ENCODE data around the gene HAUS3.

The HAUS3 gene

DNA sequence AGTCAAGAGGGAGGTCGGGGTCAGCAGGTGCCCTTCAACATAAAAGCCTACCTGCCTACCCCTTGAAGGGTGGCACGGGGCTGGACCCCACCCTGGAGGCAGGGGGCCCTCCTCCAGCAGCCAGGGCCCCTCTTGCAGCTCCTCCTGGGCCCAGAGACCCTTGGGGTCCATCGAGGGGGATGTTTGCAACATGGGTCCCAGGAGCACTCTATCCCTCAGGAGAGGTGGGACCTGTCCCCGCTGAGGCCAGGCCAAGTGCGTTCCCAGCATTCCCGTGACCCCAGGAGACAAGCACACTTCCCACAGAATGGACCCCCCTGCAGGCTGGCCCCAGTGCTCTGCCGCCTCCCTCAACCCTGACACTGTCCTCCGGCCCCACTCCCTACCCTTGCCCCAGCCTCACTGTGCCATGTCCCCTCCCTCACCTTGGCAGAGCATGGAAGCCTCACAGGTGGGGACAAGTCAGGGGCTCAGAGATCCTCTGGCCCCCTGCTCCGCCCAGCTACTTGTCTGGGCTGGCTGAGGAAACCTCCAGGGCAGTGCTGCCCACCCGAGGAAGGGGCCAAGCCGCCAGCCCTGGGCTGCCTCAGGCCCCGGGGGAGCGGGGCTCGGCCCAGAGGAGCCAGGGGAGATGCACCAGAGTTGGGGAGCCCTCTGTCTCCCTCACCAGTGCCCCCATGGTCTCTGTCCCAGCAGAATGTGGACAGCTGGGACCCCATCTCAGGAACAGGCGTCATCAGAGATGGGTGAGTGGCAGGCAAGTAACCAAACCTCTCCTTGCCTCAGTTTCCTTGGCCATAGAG, 17.8 kb upstream of the HAUS3 start:
- H3K9me3 ChIP-seq (ENCODE audit: control insufficient read depth, insufficient read depth, low read length), result no peaks in the 10 kb centered on the region

GRCh38 chr4:2259036-2259540, 17.2 kb upstream of the HAUS3 start:
- H3K4me3 ChIP-seq (ENCODE audit: low read depth, low read length), result no peak overlapping the region
- H3K4me1 ChIP-seq (ENCODE audit: control insufficient read depth, insufficient read depth, low read length), result no peaks in the 10 kb centered on the region
- peaks cover 11% of the 10 kb centered on the region for H3K36me3 ChIP-seq (ENCODE audit: control insufficient read depth, insufficient read depth, low read length)
- no peaks in the 10 kb centered on the region for H3K27me3 ChIP-seq (ENCODE audit: control insufficient read depth, insufficient read depth, low read length)
- H3K9ac ChIP-seq (ENCODE audit: low read depth, low read length), result peak overlapping the region; percentile 26
- no peaks in the 10 kb centered on the region for H3K9me3 ChIP-seq (ENCODE audit: control insufficient read depth, insufficient read depth, low read length)

More for the DNA sequence above, 17.8 kb upstream of the HAUS3 start:
- peaks cover 11% of the 10 kb centered on the region for H3K36me3 ChIP-seq (ENCODE audit: control insufficient read depth, insufficient read depth, low read length)
- no peaks in the 10 kb centered on the region for H3K27me3 ChIP-seq (ENCODE audit: control insufficient read depth, insufficient read depth, low read length)
- H3K4me1 ChIP-seq (ENCODE audit: control insufficient read depth, insufficient read depth, low read length), result no peaks in the 10 kb centered on the region
- peak overlapping the region; percentile 26 for H3K9ac ChIP-seq (ENCODE audit: low read depth, low read length)
- H3K4me3 ChIP-seq (ENCODE audit: low read depth, low read length), result no peak overlapping the region

- Histone ChIP-seq H3K36me3 (ENCODE audit: control insufficient read depth, insufficient read depth, low read length) (peaks cover 11% of the 10 kb centered on the region), H3K27me3 (ENCODE audit: control insufficient read depth, insufficient read depth, low read length) (no peaks in the 10 kb centered on the region), H3K4me1 (ENCODE audit: control insufficient read depth, insufficient read depth, low read length) (no peaks in the 10 kb centered on the region), H3K4me3 (ENCODE audit: low read depth, low read length) (no peak overlapping the region), H3K9me3 (ENCODE audit: control insufficient read depth, insufficient read depth, low read length) (no peaks in the 10 kb centered on the region), H3K9ac (ENCODE audit: low read depth, low read length) (peak overlapping the region; percentile 26)
These were observed 16.4 kb upstream of the HAUS3 start for GRCh38 chr4:2258091-2259035.

GRCh38 chr4:2257361-2258081, 15.6 kb upstream of the HAUS3 start:
- H3K36me3 ChIP-seq (ENCODE audit: control insufficient read depth, insufficient read depth, low read length), result peaks cover 11% of the 10 kb centered on the region
- no peak overlapping the region for H3K9ac ChIP-seq (ENCODE audit: low read depth, low read length)
- no peak overlapping the region for H3K4me3 ChIP-seq (ENCODE audit: low read depth, low read length)
- H3K4me1 ChIP-seq (ENCODE audit: control insufficient read depth, insufficient read depth, low read length), result no peaks in the 10 kb centered on the region
- no peaks in the 10 kb centered on the region for H3K27me3 ChIP-seq (ENCODE audit: control insufficient read depth, insufficient read depth, low read length)
- no peaks in the 10 kb centered on the region for H3K9me3 ChIP-seq (ENCODE audit: control insufficient read depth, insufficient read depth, low read length)

GRCh38 chr4:2256781-2257191, 14.9 kb upstream of the HAUS3 start:
- Histone ChIP-seq H3K4me1 (ENCODE audit: control insufficient read depth, insufficient read depth, low read length) (no peaks in the 10 kb centered on the region), H3K4me3 (ENCODE audit: low read depth, low read length) (no peak overlapping the region), H3K36me3 (ENCODE audit: control insufficient read depth, insufficient read depth, low read length) (peaks cover 11% of the 10 kb centered on the region), H3K9ac (ENCODE audit: low read depth, low read length) (no peak overlapping the region), H3K27me3 (ENCODE audit: control insufficient read depth, insufficient read depth, low read length) (no peaks in the 10 kb centered on the region), H3K9me3 (ENCODE audit: control insufficient read depth, insufficient read depth, low read length) (no peaks in the 10 kb centered on the region)

DNA sequence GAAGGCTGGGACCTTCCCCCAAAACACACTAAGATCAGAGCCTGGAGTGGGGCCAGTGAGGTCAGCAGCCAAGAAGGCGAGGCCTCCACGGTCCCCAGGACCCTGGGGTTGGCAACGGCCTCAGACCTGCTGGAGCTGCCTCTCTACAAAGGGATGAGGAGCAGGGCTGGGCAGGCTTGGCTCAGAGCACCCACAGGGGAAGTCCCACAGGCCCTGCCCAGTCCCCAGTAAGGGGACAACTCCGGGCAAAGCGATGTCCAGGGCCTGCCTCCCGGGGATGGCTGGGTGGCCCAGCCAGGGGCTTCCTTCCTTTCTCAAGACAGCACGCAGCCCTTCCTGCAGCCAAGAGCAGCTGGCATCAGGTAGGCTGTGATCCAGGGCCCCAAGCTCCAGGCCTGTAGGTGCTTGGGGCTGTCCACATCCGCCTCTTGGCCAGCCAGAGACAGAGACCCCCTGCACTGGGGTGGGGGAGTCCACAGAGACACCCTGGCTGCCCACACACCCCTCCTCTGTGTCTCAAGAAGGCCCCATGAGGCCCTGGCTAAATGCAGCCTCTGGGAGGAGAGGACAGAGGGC, 14.3 kb upstream of the HAUS3 start:
- H3K4me3 ChIP-seq (ENCODE audit: low read depth, low read length), result no peak overlapping the region
- no peaks in the 10 kb centered on the region for H3K27me3 ChIP-seq (ENCODE audit: control insufficient read depth, insufficient read depth, low read length)
- H3K4me1 ChIP-seq (ENCODE audit: control insufficient read depth, insufficient read depth, low read length), result no peaks in the 10 kb centered on the region
- no peaks in the 10 kb centered on the region for H3K9me3 ChIP-seq (ENCODE audit: control insufficient read depth, insufficient read depth, low read length)
- no peak overlapping the region for H3K9ac ChIP-seq (ENCODE audit: low read depth, low read length)
- peaks cover 11% of the 10 kb centered on the region for H3K36me3 ChIP-seq (ENCODE audit: control insufficient read depth, insufficient read depth, low read length)

- no peaks in the 10 kb centered on the region for H3K9me3 ChIP-seq (ENCODE audit: control insufficient read depth, insufficient read depth, low read length)
- H3K4me3 ChIP-seq (ENCODE audit: low read depth, low read length), result no peak overlapping the region
- no peaks in the 10 kb centered on the region for H3K27me3 ChIP-seq (ENCODE audit: control insufficient read depth, insufficient read depth, low read length)
- H3K9ac ChIP-seq (ENCODE audit: low read depth, low read length), result no peak overlapping the region
- peaks cover 12% of the 10 kb centered on the region for H3K36me3 ChIP-seq (ENCODE audit: control insufficient read depth, insufficient read depth, low read length)
- H3K4me1 ChIP-seq (ENCODE audit: control insufficient read depth, insufficient read depth, low read length), result no peaks in the 10 kb centered on the region
These were observed 13.7 kb upstream of the HAUS3 start for GRCh38 chr4:2255501-2256155.

- no peaks in the 10 kb centered on the region for H3K27me3 ChIP-seq (ENCODE audit: control insufficient read depth, insufficient read depth, low read length)
- H3K9ac ChIP-seq (ENCODE audit: low read depth, low read length), result no peak overlapping the region
- peaks cover 13% of the 10 kb centered on the region for H3K36me3 ChIP-seq (ENCODE audit: control insufficient read depth, insufficient read depth, low read length)
These were observed 13.0 kb upstream of the HAUS3 start for GRCh38 chr4:2254665-2255500.

DNA sequence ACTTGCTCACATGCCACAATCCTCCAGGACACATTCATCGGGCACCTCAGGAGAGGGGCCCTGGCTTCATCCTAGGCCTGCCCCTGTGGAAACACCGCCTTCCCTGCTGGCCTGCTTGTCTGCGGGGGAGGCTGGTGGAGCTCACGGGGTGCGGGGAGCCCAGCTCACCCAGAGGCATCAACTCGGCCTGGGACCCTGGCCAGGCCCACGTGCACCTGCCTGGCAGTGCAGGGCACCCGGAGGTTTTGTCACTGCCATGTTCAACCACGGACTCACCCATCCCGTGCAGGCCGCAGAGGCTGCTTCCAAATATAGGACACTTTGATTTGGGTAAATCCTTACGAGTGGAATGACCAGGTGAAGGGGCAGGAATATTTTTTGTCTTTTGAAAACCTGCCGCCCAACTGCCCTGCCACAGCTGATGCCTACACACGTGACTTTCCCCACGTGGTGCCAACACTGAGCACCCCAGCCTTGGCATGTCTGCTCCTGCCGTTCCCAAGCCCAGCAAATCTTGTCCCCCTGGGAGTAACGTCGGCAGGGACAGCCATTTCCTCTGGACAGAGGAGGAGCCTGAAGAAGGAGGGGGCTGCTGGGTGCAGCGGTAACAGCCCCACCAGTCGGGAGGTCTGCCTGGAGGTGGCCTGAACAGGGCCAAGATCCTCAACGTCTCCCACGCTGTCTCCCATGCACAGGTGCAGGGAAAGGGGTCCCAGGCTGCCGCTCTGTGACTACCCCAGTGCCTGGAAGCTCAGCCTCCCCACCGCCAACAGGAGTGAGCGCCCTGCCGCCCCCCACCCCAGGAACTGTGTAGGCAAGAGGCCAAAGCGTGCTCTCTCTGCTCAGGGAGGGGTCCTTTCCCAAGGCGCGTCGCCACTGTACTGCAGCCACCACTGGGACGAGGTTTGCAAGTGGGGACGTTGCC, 11.5 kb upstream of the HAUS3 start:
- Histone ChIP-seq H3K4me1 (ENCODE audit: control insufficient read depth, insufficient read depth, low read length) (no peaks in the 10 kb centered on the region), H3K36me3 (ENCODE audit: control insufficient read depth, insufficient read depth, low read length) (peaks cover 7% of the 10 kb centered on the region), H3K4me3 (ENCODE audit: low read depth, low read length) (no peak overlapping the region), H3K27me3 (ENCODE audit: control insufficient read depth, insufficient read depth, low read length) (no peaks in the 10 kb centered on the region), H3K9ac (ENCODE audit: low read depth, low read length) (no peak overlapping the region), H3K9me3 (ENCODE audit: control insufficient read depth, insufficient read depth, low read length) (no peaks in the 10 kb centered on the region)

More at GRCh38 chr4:2254665-2255500, 13.0 kb upstream of the HAUS3 start:
- Histone ChIP-seq H3K4me3 (ENCODE audit: low read depth, low read length) (no peak overlapping the region), H3K9me3 (ENCODE audit: control insufficient read depth, insufficient read depth, low read length) (no peaks in the 10 kb centered on the region), H3K4me1 (ENCODE audit: control insufficient read depth, insufficient read depth, low read length) (no peaks in the 10 kb centered on the region)

Data from iPS-15b (cell line).